Activated naive CD8-positive, alpha-beta T cell treated with anti-CD3 and anti-CD28 coated beads, Interleukin-2, amount 50 U/mL, for 24 hours (primary cell): Measurements from ENCODE around the gene SENP1.

Experiments
- ATAC-seq: fragments of 150-1000 bp; cut with Tn5 transposase; one replicate; pipeline ENCODE4 v1.10.0; 2021
- DNase-seq: peaks from one replicate; pipeline ENCODE4 v3.0.0; 2021
- H3K27ac Mint-ChIP-seq: one replicate; pipeline ENCODE4 v1.8.0; 2021; ENCODE audit warnings: mild to moderate bottlenecking, mixed read lengths
- H3K27me3 Mint-ChIP-seq: one replicate; pipeline ENCODE4 v1.8.0; 2021; ENCODE audit warnings: mixed read lengths
- H3K36me3 Mint-ChIP-seq: one replicate; pipeline ENCODE4 v1.8.0; 2021; ENCODE audit warnings: low read depth, mixed read lengths
- H3K4me1 Mint-ChIP-seq: one replicate; pipeline ENCODE4 v1.8.0; 2021; ENCODE audit warnings: mixed read lengths
- H3K4me3 Mint-ChIP-seq: one replicate; pipeline ENCODE4 v1.8.0; 2021; ENCODE audit warnings: mild to moderate bottlenecking, moderate library complexity, mixed read lengths
- H3K9me3 Mint-ChIP-seq: one replicate; pipeline ENCODE4 v1.8.0; 2021; ENCODE audit warnings: mixed read lengths

Gene SENP1

GRCh38 chr12:48028541-48029431 is 77.1 kb downstream of the SENP1 start:
- Mint-ChIP-seq H3K27me3 (peaks cover 1% of the 10 kb centered on the region), H3K9me3 (no peaks in the 10 kb centered on the region), H3K36me3 (no peaks in the 10 kb centered on the region), H3K4me3 (no peak overlapping the region), H3K27ac (no peak overlapping the region), H3K4me1 (no peaks in the 10 kb centered on the region)
- no peak for DNase-seq
- ATAC-seq, result no peak

- DNase-seq (no peak), ATAC-seq (no peak)
- Mint-ChIP-seq H3K4me1 (no peaks in the 10 kb centered on the region), H3K27ac (no peak overlapping the region), H3K4me3 (no peak overlapping the region), H3K9me3 (no peaks in the 10 kb centered on the region), H3K36me3 (no peaks in the 10 kb centered on the region), H3K27me3 (peaks cover 1% of the 10 kb centered on the region)
Measured at GRCh38 chr12:48027183-48028002, 78.5 kb downstream of the SENP1 start.

- peaks cover 6% of the 10 kb centered on the region for H3K27me3 Mint-ChIP-seq
- no peak overlapping the region for H3K27ac Mint-ChIP-seq
- no peak for ATAC-seq
- H3K4me3 Mint-ChIP-seq, result no peak overlapping the region
- no peaks in the 10 kb centered on the region for H3K4me1 Mint-ChIP-seq
- H3K9me3 Mint-ChIP-seq, result no peaks in the 10 kb centered on the region
- no peak for DNase-seq
- no peaks in the 10 kb centered on the region for H3K36me3 Mint-ChIP-seq
Measured at GRCh38 chr12:48026060-48026827, 79.6 kb downstream of the SENP1 start.

- Mint-ChIP-seq H3K27me3 (peaks cover 7% of the 10 kb centered on the region), H3K9me3 (no peaks in the 10 kb centered on the region), H3K27ac (no peak overlapping the region), H3K36me3 (no peaks in the 10 kb centered on the region), H3K4me3 (no peak overlapping the region), H3K4me1 (no peaks in the 10 kb centered on the region)
- DNase-seq (no peak), ATAC-seq (no peak)
Measured at GRCh38 chr12:48025281-48025680, 80.6 kb downstream of the SENP1 start.

GRCh38 chr12:48024735-48025134 is 81.1 kb downstream of the SENP1 start:
- no peaks in the 10 kb centered on the region for H3K4me1 Mint-ChIP-seq
- no peak overlapping the region for H3K27ac Mint-ChIP-seq
- DNase-seq, result no peak
- no peak for ATAC-seq
- H3K9me3 Mint-ChIP-seq, result no peaks in the 10 kb centered on the region
- no peaks in the 10 kb centered on the region for H3K36me3 Mint-ChIP-seq
- H3K4me3 Mint-ChIP-seq, result no peak overlapping the region
- peaks cover 7% of the 10 kb centered on the region for H3K27me3 Mint-ChIP-seq

GRCh38 chr12:48023386-48023785 is 82.5 kb downstream of the SENP1 start:
- H3K27ac Mint-ChIP-seq, result no peak overlapping the region
- H3K27me3 Mint-ChIP-seq, result peaks cover 13% of the 10 kb centered on the region
- H3K36me3 Mint-ChIP-seq, result no peaks in the 10 kb centered on the region
- DNase-seq (no peak), ATAC-seq (no peak)
- no peaks in the 10 kb centered on the region for H3K9me3 Mint-ChIP-seq
- H3K4me3 Mint-ChIP-seq, result no peak overlapping the region
- H3K4me1 Mint-ChIP-seq, result no peaks in the 10 kb centered on the region

- ATAC-seq (no peak), DNase-seq (no peak)
- Mint-ChIP-seq H3K27ac (no peak overlapping the region), H3K27me3 (peaks cover 16% of the 10 kb centered on the region), H3K4me3 (no peak overlapping the region), H3K36me3 (no peaks in the 10 kb centered on the region), H3K4me1 (no peaks in the 10 kb centered on the region), H3K9me3 (no peaks in the 10 kb centered on the region)
Measured at GRCh38 chr12:48022676-48023385, 83.0 kb downstream of the SENP1 start.

GRCh38 chr12:48022180-48022521 is 83.7 kb downstream of the SENP1 start:
- Mint-ChIP-seq H3K4me1 (no peaks in the 10 kb centered on the region), H3K27me3 (peaks cover 18% of the 10 kb centered on the region), H3K9me3 (no peaks in the 10 kb centered on the region), H3K27ac (no peak overlapping the region), H3K36me3 (no peaks in the 10 kb centered on the region), H3K4me3 (no peak overlapping the region)
- no peak for DNase-seq
- ATAC-seq, result no peak

GRCh38 chr12:48021485-48022179 is 84.2 kb downstream of the SENP1 start:
- ATAC-seq (no peak), DNase-seq (no peak)
- Mint-ChIP-seq H3K9me3 (no peaks in the 10 kb centered on the region), H3K27ac (no peak overlapping the region), H3K27me3 (peaks cover 22% of the 10 kb centered on the region), H3K36me3 (no peaks in the 10 kb centered on the region), H3K4me1 (no peaks in the 10 kb centered on the region), H3K4me3 (no peak overlapping the region)

GRCh38 chr12:48019639-48020265 is 86.1 kb downstream of the SENP1 start:
- no peak overlapping the region for H3K4me3 Mint-ChIP-seq
- H3K27ac Mint-ChIP-seq, result no peak overlapping the region
- H3K36me3 Mint-ChIP-seq, result no peaks in the 10 kb centered on the region
- peaks cover 25% of the 10 kb centered on the region for H3K27me3 Mint-ChIP-seq
- DNase-seq, result no peak
- H3K9me3 Mint-ChIP-seq, result no peaks in the 10 kb centered on the region
- no peak for ATAC-seq
- H3K4me1 Mint-ChIP-seq, result no peaks in the 10 kb centered on the region

- H3K27me3 Mint-ChIP-seq, result peaks cover 30% of the 10 kb centered on the region
Measured at GRCh38 chr12:48018618-48018995, 87.3 kb downstream of the SENP1 start.

GRCh38 chr12:48017921-48018617 is 87.8 kb downstream of the SENP1 start:
- Mint-ChIP-seq H3K36me3 (no peaks in the 10 kb centered on the region), H3K4me3 (no peak overlapping the region), H3K4me1 (no peaks in the 10 kb centered on the region), H3K27ac (no peak overlapping the region), H3K27me3 (peaks cover 30% of the 10 kb centered on the region), H3K9me3 (no peaks in the 10 kb centered on the region)
- DNase-seq (no peak), ATAC-seq (no peak)

More at GRCh38 chr12:48018618-48018995, 87.3 kb downstream of the SENP1 start:
- DNase-seq, result no peak
- H3K36me3 Mint-ChIP-seq, result no peaks in the 10 kb centered on the region
- no peaks in the 10 kb centered on the region for H3K9me3 Mint-ChIP-seq
- no peak overlapping the region for H3K4me3 Mint-ChIP-seq
- no peak for ATAC-seq
- H3K27ac Mint-ChIP-seq, result no peak overlapping the region
- H3K4me1 Mint-ChIP-seq, result no peaks in the 10 kb centered on the region

- Mint-ChIP-seq H3K27me3 (peaks cover 33% of the 10 kb centered on the region), H3K36me3 (no peaks in the 10 kb centered on the region), H3K4me3 (no peak overlapping the region), H3K9me3 (no peaks in the 10 kb centered on the region), H3K4me1 (no peaks in the 10 kb centered on the region), H3K27ac (no peak overlapping the region)
- ATAC-seq (no peak), DNase-seq (no peak)
Measured at GRCh38 chr12:48017496-48017895, 88.4 kb downstream of the SENP1 start.
